Endothelial cell of umbilical vein (primary cell): ENCODE data around the gene BIRC5. TPM values are rescaled to one million over a fixed set of nuclear protein-coding genes. Genes with fewer than 3 reads are reported as not detected.

Experiments used
- BruUV-seq: library from RNA; stranded (reverse); fragments of 400-500 nt; replicated peaks from 2 replicates; lab custom pipeline; 2021; lab: Mats Ljungman, UMichigan
- CTCF ChIA-PET: fragments of 300-600, 350-600 bp; sonication (Branson Sonifier 250); formaldehyde crosslinking; loops from one replicate; lab custom pipeline; 2021; ENCODE audit warnings: antibody characterized with exemption, inconsistent platforms; lab: Charles Lee
- POLR2A ChIA-PET: fragments of 300-600, 350-600 bp; sonication (Branson Sonifier 250); formaldehyde crosslinking; loops from one replicate; lab custom pipeline; 2021; ENCODE audit warnings: antibody characterized with exemption, inconsistent platforms; lab: Charles Lee
- DNase-seq: peaks from one replicate; pipeline ENCODE4 v3.0.0-alpha.2; 2011; ENCODE audit warnings: low read depth, low spot score
- FAIRE-seq: peaks from 2 replicates; lab custom pipeline; 2011; peaks lifted over from hg19 to GRCh38; lab: Jason Lieb, UNC
- H2AFZ ChIP-seq: 2 replicates; pipeline ENCODE4 v1.6.0; 2012; ENCODE audit warnings: low read depth, low read length, control low read depth, inconsistent platforms
- H3K27ac ChIP-seq: 2 replicates; pipeline ENCODE4 v1.5.1; 2011; ENCODE audit warnings: low read depth, mild to moderate bottlenecking, control low read depth, low read length, moderate library complexity; ENCODE audit not compliant: insufficient read depth
- H3K27me3 ChIP-seq, 2 experiments: 2 replicates each; pipeline versions ENCODE4 v1.6.0 to v1.6.1; 2011; ENCODE audit warnings: low read length in 2 of 2, mixed read lengths in 1 of 2; ENCODE audit not compliant: control insufficient read depth in 2 of 2, insufficient read depth in 2 of 2
- H3K36me3 ChIP-seq, 2 experiments: 2 replicates in 1 of 2; 3 replicates in 1 of 2; pipeline ENCODE4 v1.5.1; 2011; ENCODE audit warnings: low read length in 2 of 2, mild to moderate bottlenecking in 1 of 2, moderate library complexity in 1 of 2; ENCODE audit not compliant: control insufficient read depth in 2 of 2, insufficient read depth in 2 of 2; ENCODE audit errors: extremely low read depth in 1 of 2
- H3K4me1 ChIP-seq: 3 replicates; pipeline ENCODE4 v1.5.1; 2011; ENCODE audit warnings: mild to moderate bottlenecking, low read length; ENCODE audit not compliant: control insufficient read depth, insufficient read depth; ENCODE audit errors: extremely low read depth
- H3K4me2 ChIP-seq: 2 replicates; pipeline ENCODE4 v1.6.1; 2011; ENCODE audit warnings: low read length, control low read depth, mixed read lengths; ENCODE audit not compliant: insufficient read depth
- H3K4me3 ChIP-seq, 3 experiments: fragments of 200-600 bp in 1 of 3; sonication (generic), shearing (Covaris generic) in 1 of 3; replicated peaks in 1 of 3; 2 replicates each; pipeline ENCODE4 v1.5.1; 2011 to 2016; ENCODE audit warnings: control low read depth in 3 of 3, low read length in 3 of 3, mild to moderate bottlenecking in 2 of 3, inconsistent platforms in 1 of 3, low read depth in 1 of 3, moderate library complexity in 1 of 3; ENCODE audit not compliant: insufficient read depth in 1 of 3
- H3K79me2 ChIP-seq: 2 replicates; pipeline ENCODE4 v1.6.0; 2012; ENCODE audit warnings: low read length, inconsistent platforms; ENCODE audit not compliant: control insufficient read depth, insufficient read depth
- H3K9ac ChIP-seq: replicated peaks from 2 replicates; pipeline ENCODE3; 2011; ENCODE audit warnings: low read length, control low read depth; ENCODE audit not compliant: insufficient read depth; ENCODE audit errors: extremely low read depth
- H3K9me1 ChIP-seq: replicated peaks from 3 replicates; pipeline ENCODE4 v1.6.0; 2011; ENCODE audit warnings: mild to moderate bottlenecking, low read length; ENCODE audit not compliant: control insufficient read depth, insufficient read depth; ENCODE audit errors: extremely low read depth
- H3K9me3 ChIP-seq: replicated peaks from 2 replicates; pipeline ENCODE4 v1.5.1; 2012; ENCODE audit warnings: low read length, inconsistent platforms; ENCODE audit not compliant: control insufficient read depth, insufficient read depth
- H4K20me1 ChIP-seq: replicated peaks from 2 replicates; pipeline ENCODE3; 2011; ENCODE audit warnings: mild to moderate bottlenecking, low read length; ENCODE audit not compliant: control insufficient read depth, insufficient read depth; ENCODE audit errors: extremely low read depth
- CTCF ChIP-seq, 2 donors: IDR thresholded peaks; 1 replicate in 1 of 2; 2 replicates in 1 of 2; pipeline ENCODE4 v1.5.1; 2011; ENCODE audit warnings: low read length in 2 of 2, mild to moderate bottlenecking in 2 of 2, moderate library complexity in 2 of 2, control low read depth in 1 of 2, inconsistent platforms in 1 of 2, low read depth in 1 of 2; ENCODE audit not compliant: insufficient read depth in 1 of 2; ENCODE audit errors: extremely low read depth in 1 of 2
- EZH2 ChIP-seq: IDR thresholded peaks from 2 replicates; pipeline ENCODE4 v1.6.1; 2012; ENCODE audit warnings: borderline replicate concordance, low read depth, mild to moderate bottlenecking, moderate library complexity, low read length, inconsistent platforms; ENCODE audit not compliant: severe bottlenecking
- FOS ChIP-seq: IDR thresholded peaks from 2 replicates; pipeline ENCODE4 v1.6.1; 2011; ENCODE audit warnings: mild to moderate bottlenecking, low read length, moderate library complexity, borderline replicate concordance; ENCODE audit not compliant: insufficient read depth
- GATA2 ChIP-seq: IDR thresholded peaks from 2 replicates; pipeline ENCODE4 v1.7.0; 2011; ENCODE audit warnings: low read depth, mild to moderate bottlenecking, moderate library complexity, mixed read lengths, low read length; ENCODE audit not compliant: insufficient read length, insufficient read depth
- JUN ChIP-seq: IDR thresholded peaks from 2 replicates; pipeline ENCODE4 v1.6.1; 2011; ENCODE audit warnings: borderline replicate concordance, low read depth; ENCODE audit not compliant: insufficient read length, insufficient read depth
- MAX ChIP-seq: IDR thresholded peaks from 2 replicates; pipeline ENCODE4 v1.6.1; 2011; ENCODE audit not compliant: insufficient read depth, insufficient read length
- MYC ChIP-seq: IDR thresholded peaks from one replicate; pipeline ENCODE4 v1.6.1; 2011; ENCODE audit warnings: mild to moderate bottlenecking, low read depth, low read length
- POLR2A ChIP-seq: IDR thresholded peaks from 2 replicates; pipeline ENCODE4 v1.6.1; 2012; ENCODE audit warnings: low read depth, mild to moderate bottlenecking, control low read depth, low read length
- POLR2AphosphoS5 ChIP-seq: IDR thresholded peaks from 2 replicates; pipeline ENCODE4 v1.6.1; 2012; ENCODE audit warnings: low read depth, mild to moderate bottlenecking, control low read depth, low read length, moderate library complexity; ENCODE audit not compliant: insufficient read depth
- dilution Hi-C: fragments of 300-500 bp; cut with MboI; formaldehyde crosslinking; loops from one replicate; pipeline ENCODE4 v1.15.0; 2019; ENCODE audit warnings: low sequenced_read_pairs; ENCODE audit not compliant: extremely low pct_ligation_motif_present
- intact Hi-C: fragments of 100-400 bp; cut with micrococcal nuclease; formaldehyde crosslinking; loops from one replicate; pipeline ENCODE4 v1.10.0; 2022
- polyA plus RNA-seq, 4 experiments: library from polyadenylated mRNA; depleted of rRNA in 3 of 4; stranded (reverse) in 3 of 4; unstranded in 1 of 4; fragments of >200 nt; gene quantifications; 2 replicates each; pipeline versions ENCODE4 v1.2.1 to v1.2.3, GENCODE V29; 2011 to 2012; ENCODE audit warnings: missing spikeins in 1 of 4
- total RNA-seq: library from RNA; stranded (reverse); gene quantifications from 2 replicates; pipeline ENCODE4 v1.2.3, GENCODE V29; 2021

Gene BIRC5
- total and polyA plus RNA-seq, 2 donors (not counting 3 experiments of a cell fraction or from before 2014, with no cell fraction given): 32.8 to 74.6 TPM

- TF ChIP-seq POLR2AphosphoS5 (no peak), POLR2A (no peak), GATA2 (no peak), MAX (no peak), JUN (no peak), FOS (no peak), MYC (no peak), EZH2 (no peak), CTCF (IDR thresholded peaks at IDR 0.05; ENCODE audit: extremely low read depth in 1 of 2, insufficient read depth in 1 of 2, low read depth in 1 of 2, low read length in 2 of 2) (no peak)
- ChIA-PET POLR2A (no interaction called here), CTCF (no interaction called here)
- no peaks in the 10 kb centered on the region for H3K36me3 ChIP-seq
- no peaks in the 10 kb centered on the region for H3K9me3 ChIP-seq
- no peak for FAIRE-seq
- intact Hi-C loops: loop anchor here (5.0 kb wide), 1 partner anchor 162 kb away; no protein-coding TSS in a partner anchor
- no peaks in the 10 kb centered on the region for H3K9me1 ChIP-seq
- peaks cover 2% of the 10 kb centered on the region for H3K79me2 ChIP-seq
- peaks cover 7% of the 10 kb centered on the region for H3K4me1 ChIP-seq
- no TSS peak for BruUV-seq
- dilution Hi-C loops: no loop called here
- H3K27me3 ChIP-seq: no peaks in the 10 kb centered on the region
- H3K27ac ChIP-seq: no peak overlapping the region
- no peak for DNase-seq
- H4K20me1 ChIP-seq: no peaks in the 10 kb centered on the region
- H3K4me2 ChIP-seq: no peak overlapping the region
- H3K9ac ChIP-seq: no peak overlapping the region
- H2AFZ ChIP-seq: no peak overlapping the region
- H3K4me3 ChIP-seq: no peak overlapping the region
Measured at GRCh38 chr17:78179372-78179771, 34.7 kb upstream of the BIRC5 start.
